ENCODE results near the gene IFNG. TPM values are rescaled to one million over a fixed set of nuclear protein-coding genes. Genes with fewer than 3 reads are reported as not detected.

IFNG gene
- total and polyA plus RNA-seq, 4 donors = not detected

DNA sequence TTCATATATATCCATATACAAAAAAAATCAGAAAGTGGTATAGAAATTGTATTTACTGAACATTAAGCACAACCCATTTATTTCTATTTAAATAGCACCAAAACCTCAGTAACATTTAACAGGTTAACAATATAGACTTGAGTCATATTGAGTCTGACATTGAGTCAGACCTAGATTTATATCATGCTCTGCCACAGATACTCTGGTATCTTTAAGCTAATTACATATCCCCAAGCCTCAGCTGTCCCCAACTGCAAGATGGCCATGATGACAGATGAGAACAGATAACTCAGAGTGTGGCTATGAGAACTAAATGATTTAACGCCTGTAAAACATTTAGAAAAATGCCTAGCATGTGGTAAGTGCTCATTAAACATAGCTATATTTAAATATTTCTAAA is 40.3 kb downstream of the IFNG start:
- H3K4me1 ChIP-seq (ENCODE audit: control insufficient read depth, insufficient read depth, low read length) = no peaks in the 10 kb centered on the region
- no CpG with 5 or more reads among the region's 1 CpG for WGBS (ENCODE audit: insufficient coverage)
- DNase-seq (ENCODE audit: low read depth in 4 of 6, low spot score in 6 of 6) = peak in 1 of 6 donors; percentile 2
- H3K4me3 ChIP-seq (ENCODE audit: low read depth, low read length) = no peak overlapping the region
- H3K27ac ChIP-seq (ENCODE audit: low read depth, low read length) = no peak overlapping the region
- no peaks in the 10 kb centered on the region for H3K9me3 ChIP-seq (ENCODE audit: control insufficient read depth, insufficient read depth, low read length)
- no peaks in the 10 kb centered on the region for H3K27me3 ChIP-seq (ENCODE audit: control insufficient read depth, insufficient read depth, low read length)
- no peaks in the 10 kb centered on the region for H3K36me3 ChIP-seq (ENCODE audit: control insufficient read depth, insufficient read depth, low read length)

DNA sequence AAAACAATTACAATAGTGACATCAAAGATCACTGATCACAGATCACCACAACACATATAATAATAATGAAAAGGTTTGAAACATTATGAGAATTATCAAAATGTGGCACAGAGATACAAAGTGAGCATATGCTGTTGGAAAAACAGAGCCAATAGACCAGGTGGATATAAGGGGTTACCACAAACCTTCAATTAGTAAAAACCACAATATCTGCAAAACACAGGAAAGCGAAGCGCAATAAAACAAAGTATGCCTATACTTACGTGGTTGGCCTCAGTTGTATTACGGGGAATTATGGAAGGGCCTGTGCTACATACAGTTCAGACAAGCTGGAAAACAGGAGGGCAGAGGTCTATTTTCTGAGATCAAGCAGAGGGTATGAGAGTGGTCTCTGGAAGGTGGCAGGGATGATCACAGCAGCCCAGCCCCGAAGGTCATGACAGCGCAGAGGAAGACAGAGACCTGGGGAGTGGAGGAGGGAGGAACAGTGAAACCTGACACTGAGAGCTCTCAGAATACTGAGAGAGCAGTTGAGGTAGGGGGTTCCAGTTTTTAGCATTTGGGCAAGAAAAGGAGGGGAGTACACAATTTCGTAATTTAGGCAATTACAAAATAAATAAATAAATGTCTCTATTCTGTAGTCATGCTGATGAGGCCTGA is 41.3 kb downstream of the IFNG start:
- Histone ChIP-seq H3K4me3 (ENCODE audit: low read depth, low read length) (no peak overlapping the region), H3K9me3 (ENCODE audit: control insufficient read depth, insufficient read depth, low read length) (no peaks in the 10 kb centered on the region), H3K27me3 (ENCODE audit: control insufficient read depth, insufficient read depth, low read length) (no peaks in the 10 kb centered on the region), H3K27ac (ENCODE audit: low read depth, low read length) (no peak overlapping the region), H3K4me1 (ENCODE audit: control insufficient read depth, insufficient read depth, low read length) (no peaks in the 10 kb centered on the region), H3K36me3 (ENCODE audit: control insufficient read depth, insufficient read depth, low read length) (no peaks in the 10 kb centered on the region)
- WGBS (ENCODE audit: insufficient coverage) = 76% methylated on average over 4 of the region's 7 CpGs
- no peak for DNase-seq (ENCODE audit: low read depth in 4 of 6, low spot score in 6 of 6)

- H3K36me3 ChIP-seq (ENCODE audit: control insufficient read depth, insufficient read depth, low read length) = no peaks in the 10 kb centered on the region
- no peak for DNase-seq (ENCODE audit: low read depth in 4 of 6, low spot score in 6 of 6)
- WGBS (ENCODE audit: insufficient coverage) = no CpG with 5 or more reads among the region's 3 CpGs
- H3K27me3 ChIP-seq (ENCODE audit: control insufficient read depth, insufficient read depth, low read length) = no peaks in the 10 kb centered on the region
- no peak overlapping the region for H3K4me3 ChIP-seq (ENCODE audit: low read depth, low read length)
- H3K9me3 ChIP-seq (ENCODE audit: control insufficient read depth, insufficient read depth, low read length) = no peaks in the 10 kb centered on the region
- no peaks in the 10 kb centered on the region for H3K4me1 ChIP-seq (ENCODE audit: control insufficient read depth, insufficient read depth, low read length)
- H3K27ac ChIP-seq (ENCODE audit: low read depth, low read length) = no peak overlapping the region
These were observed 41.9 kb downstream of the IFNG start for GRCh38 chr12:68117661-68118060.

DNA sequence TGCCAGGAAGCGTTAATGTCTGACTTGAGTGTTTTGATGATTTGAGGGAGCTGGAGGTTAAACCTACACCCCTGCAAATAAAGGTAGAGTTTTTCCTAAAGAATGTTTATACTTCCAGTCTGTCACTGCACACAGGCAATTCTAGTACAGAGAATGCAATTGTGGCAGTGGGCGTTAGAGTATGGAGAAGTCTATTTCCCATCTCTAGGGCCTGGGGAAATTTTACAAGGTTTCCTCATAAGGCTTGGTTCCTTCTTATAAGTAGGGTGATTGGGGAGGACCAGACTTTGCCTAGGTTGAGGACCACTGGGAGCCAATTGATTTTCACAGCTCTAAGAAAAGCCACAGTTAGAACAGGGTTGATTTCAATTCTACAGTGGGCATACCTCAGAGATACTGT is 44.3 kb downstream of the IFNG start:
- no peaks in the 10 kb centered on the region for H3K36me3 ChIP-seq (ENCODE audit: control insufficient read depth, insufficient read depth, low read length)
- no peak overlapping the region for H3K27ac ChIP-seq (ENCODE audit: low read depth, low read length)
- H3K4me1 ChIP-seq (ENCODE audit: control insufficient read depth, insufficient read depth, low read length) = no peaks in the 10 kb centered on the region
- WGBS (ENCODE audit: insufficient coverage) = no CpG with 5 or more reads among the region's 2 CpGs
- no peak for DNase-seq (ENCODE audit: low read depth in 4 of 6, low spot score in 6 of 6)
- no peaks in the 10 kb centered on the region for H3K27me3 ChIP-seq (ENCODE audit: control insufficient read depth, insufficient read depth, low read length)
- H3K4me3 ChIP-seq (ENCODE audit: low read depth, low read length) = no peak overlapping the region
- H3K9me3 ChIP-seq (ENCODE audit: control insufficient read depth, insufficient read depth, low read length) = no peaks in the 10 kb centered on the region

- Histone ChIP-seq H3K4me1 (ENCODE audit: control insufficient read depth, insufficient read depth, low read length) (no peaks in the 10 kb centered on the region), H3K9me3 (ENCODE audit: control insufficient read depth, insufficient read depth, low read length) (no peaks in the 10 kb centered on the region), H3K36me3 (ENCODE audit: control insufficient read depth, insufficient read depth, low read length) (no peaks in the 10 kb centered on the region), H3K27ac (ENCODE audit: low read depth, low read length) (no peak overlapping the region), H3K27me3 (ENCODE audit: control insufficient read depth, insufficient read depth, low read length) (no peaks in the 10 kb centered on the region), H3K4me3 (ENCODE audit: low read depth, low read length) (no peak overlapping the region)
- peak in 1 of 6 donors; percentile 52 for DNase-seq (ENCODE audit: low read depth in 4 of 6, low spot score in 6 of 6)
- 84% methylated on average over 5 of the region's 6 CpGs for WGBS (ENCODE audit: insufficient coverage)
These were observed 44.9 kb downstream of the IFNG start for GRCh38 chr12:68114606-68115005.

GRCh38 chr12:68113644-68114043 is 45.9 kb downstream of the IFNG start:
- Histone ChIP-seq H3K27ac (ENCODE audit: low read depth, low read length) (no peak overlapping the region), H3K36me3 (ENCODE audit: control insufficient read depth, insufficient read depth, low read length) (no peaks in the 10 kb centered on the region), H3K4me1 (ENCODE audit: control insufficient read depth, insufficient read depth, low read length) (no peaks in the 10 kb centered on the region), H3K27me3 (ENCODE audit: control insufficient read depth, insufficient read depth, low read length) (no peaks in the 10 kb centered on the region), H3K4me3 (ENCODE audit: low read depth, low read length) (no peak overlapping the region), H3K9me3 (ENCODE audit: control insufficient read depth, insufficient read depth, low read length) (no peaks in the 10 kb centered on the region)
- WGBS (ENCODE audit: insufficient coverage) = no CpG with 5 or more reads among the region's 1 CpG
- DNase-seq (ENCODE audit: low read depth in 4 of 6, low spot score in 6 of 6) = no peak

GRCh38 chr12:68111995-68112394 is 47.5 kb downstream of the IFNG start:
- Histone ChIP-seq H3K27ac (ENCODE audit: low read depth, low read length) (no peak overlapping the region), H3K4me1 (ENCODE audit: control insufficient read depth, insufficient read depth, low read length) (no peaks in the 10 kb centered on the region), H3K36me3 (ENCODE audit: control insufficient read depth, insufficient read depth, low read length) (no peaks in the 10 kb centered on the region), H3K9me3 (ENCODE audit: control insufficient read depth, insufficient read depth, low read length) (no peaks in the 10 kb centered on the region), H3K27me3 (ENCODE audit: control insufficient read depth, insufficient read depth, low read length) (no peaks in the 10 kb centered on the region), H3K4me3 (ENCODE audit: low read depth, low read length) (no peak overlapping the region)
- DNase-seq (ENCODE audit: low read depth in 4 of 6, low spot score in 6 of 6) = no peak

DNA sequence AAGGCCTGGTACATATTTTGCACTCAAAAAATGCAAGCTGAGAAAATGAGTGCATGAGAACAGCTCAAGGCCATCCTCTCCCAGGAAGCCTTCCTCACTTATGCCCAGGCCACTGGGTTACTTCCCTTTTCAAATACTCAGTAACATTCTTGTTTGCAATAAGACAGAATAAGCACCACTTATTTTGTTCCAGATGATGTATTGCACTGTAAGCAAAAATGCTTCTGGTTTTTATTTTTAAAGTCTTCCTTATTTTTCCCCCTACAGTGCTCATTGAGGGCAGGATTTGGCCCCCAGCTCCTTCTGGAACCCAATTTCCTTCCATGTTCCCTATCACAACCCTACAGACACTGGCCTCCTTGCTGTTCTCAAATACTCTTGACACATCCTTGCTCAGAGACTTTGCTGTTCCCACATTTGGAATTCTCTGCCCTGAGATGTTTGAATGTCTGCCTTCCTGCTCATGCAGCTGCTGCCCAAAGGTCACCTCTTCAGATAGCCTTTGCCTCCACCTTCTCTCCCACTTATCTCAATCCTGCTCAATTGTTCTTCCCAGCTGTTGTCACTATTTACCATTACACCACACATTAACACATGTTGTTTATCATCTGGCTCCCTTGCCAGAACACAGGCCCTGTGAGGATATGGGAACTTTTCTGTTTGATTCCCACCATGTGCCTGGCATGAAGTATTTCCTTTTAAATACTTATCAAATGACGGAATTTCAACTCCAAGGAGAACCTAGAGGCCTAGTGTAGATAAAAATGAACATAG is 49.9 kb downstream of the IFNG start:
- DNase-seq (ENCODE audit: low read depth in 4 of 6, low spot score in 6 of 6) = no peak
- H3K27me3 ChIP-seq (ENCODE audit: control insufficient read depth, insufficient read depth, low read length) = no peaks in the 10 kb centered on the region
- WGBS (ENCODE audit: insufficient coverage) = no CpG with 5 or more reads among the region's 1 CpG
- no peak overlapping the region for H3K4me3 ChIP-seq (ENCODE audit: low read depth, low read length)
- H3K9me3 ChIP-seq (ENCODE audit: control insufficient read depth, insufficient read depth, low read length) = no peaks in the 10 kb centered on the region
- no peaks in the 10 kb centered on the region for H3K36me3 ChIP-seq (ENCODE audit: control insufficient read depth, insufficient read depth, low read length)
- H3K27ac ChIP-seq (ENCODE audit: low read depth, low read length) = no peak overlapping the region
- H3K4me1 ChIP-seq (ENCODE audit: control insufficient read depth, insufficient read depth, low read length) = no peaks in the 10 kb centered on the region

GRCh38 chr12:68109001-68109400 is 50.5 kb downstream of the IFNG start:
- Histone ChIP-seq H3K36me3 (ENCODE audit: control insufficient read depth, insufficient read depth, low read length) (no peaks in the 10 kb centered on the region), H3K27me3 (ENCODE audit: control insufficient read depth, insufficient read depth, low read length) (no peaks in the 10 kb centered on the region), H3K4me1 (ENCODE audit: control insufficient read depth, insufficient read depth, low read length) (no peaks in the 10 kb centered on the region), H3K27ac (ENCODE audit: low read depth, low read length) (no peak overlapping the region), H3K9me3 (ENCODE audit: control insufficient read depth, insufficient read depth, low read length) (no peaks in the 10 kb centered on the region), H3K4me3 (ENCODE audit: low read depth, low read length) (no peak overlapping the region)
- no peak for DNase-seq (ENCODE audit: low read depth in 4 of 6, low spot score in 6 of 6)

GRCh38 chr12:68106660-68107059 is 52.9 kb downstream of the IFNG start:
- WGBS (ENCODE audit: insufficient coverage) = no CpG with 5 or more reads among the region's 1 CpG
- no peak for DNase-seq (ENCODE audit: low read depth in 4 of 6, low spot score in 6 of 6)
- H3K4me1 ChIP-seq (ENCODE audit: control insufficient read depth, insufficient read depth, low read length) = no peaks in the 10 kb centered on the region
- H3K4me3 ChIP-seq (ENCODE audit: low read depth, low read length) = no peak overlapping the region
- no peaks in the 10 kb centered on the region for H3K9me3 ChIP-seq (ENCODE audit: control insufficient read depth, insufficient read depth, low read length)
- H3K36me3 ChIP-seq (ENCODE audit: control insufficient read depth, insufficient read depth, low read length) = no peaks in the 10 kb centered on the region
- H3K27ac ChIP-seq (ENCODE audit: low read depth, low read length) = no peak overlapping the region
- H3K27me3 ChIP-seq (ENCODE audit: control insufficient read depth, insufficient read depth, low read length) = no peaks in the 10 kb centered on the region
